ENCODE data around the gene MAIP1. TPM values are rescaled to one million over a fixed set of nuclear protein-coding genes. Genes with fewer than 3 reads are reported as not detected.

Gene MAIP1
- total RNA-seq, 1 donor from 2014 or later, result 20.2 TPM

- intact Hi-C loops (cut with micrococcal nuclease), result no loop called here
- no peak overlapping the region for H3K27ac Mint-ChIP-seq
- no peaks in the 10 kb centered on the region for H3K27me3 Mint-ChIP-seq
Measured at GRCh38 chr2:199989822-199990221, 34.4 kb downstream of the MAIP1 start.

DNA sequence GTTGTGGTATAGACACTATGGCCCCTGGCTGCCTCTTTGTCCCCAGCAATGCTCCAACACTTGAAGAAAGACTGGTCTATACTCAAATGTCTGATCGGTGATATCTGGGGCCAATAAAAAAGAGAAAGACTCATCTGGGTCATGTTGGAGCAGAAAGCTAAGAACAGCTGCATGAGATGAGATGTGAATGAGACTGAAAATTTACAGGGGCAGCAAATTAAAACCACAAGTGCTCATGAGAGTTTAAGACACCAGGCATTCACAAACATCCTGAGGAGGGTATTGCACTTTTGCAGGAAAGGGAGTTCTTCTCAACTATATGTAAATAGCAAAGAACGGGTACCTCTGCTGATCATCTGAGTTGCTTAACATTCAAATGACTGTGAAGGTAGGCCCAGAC lies 36.3 kb downstream of the MAIP1 start:
- H3K27ac Mint-ChIP-seq, result no peak overlapping the region
- no peaks in the 10 kb centered on the region for H3K4me1 Mint-ChIP-seq
- TF ChIP-seq, protein P1, sequence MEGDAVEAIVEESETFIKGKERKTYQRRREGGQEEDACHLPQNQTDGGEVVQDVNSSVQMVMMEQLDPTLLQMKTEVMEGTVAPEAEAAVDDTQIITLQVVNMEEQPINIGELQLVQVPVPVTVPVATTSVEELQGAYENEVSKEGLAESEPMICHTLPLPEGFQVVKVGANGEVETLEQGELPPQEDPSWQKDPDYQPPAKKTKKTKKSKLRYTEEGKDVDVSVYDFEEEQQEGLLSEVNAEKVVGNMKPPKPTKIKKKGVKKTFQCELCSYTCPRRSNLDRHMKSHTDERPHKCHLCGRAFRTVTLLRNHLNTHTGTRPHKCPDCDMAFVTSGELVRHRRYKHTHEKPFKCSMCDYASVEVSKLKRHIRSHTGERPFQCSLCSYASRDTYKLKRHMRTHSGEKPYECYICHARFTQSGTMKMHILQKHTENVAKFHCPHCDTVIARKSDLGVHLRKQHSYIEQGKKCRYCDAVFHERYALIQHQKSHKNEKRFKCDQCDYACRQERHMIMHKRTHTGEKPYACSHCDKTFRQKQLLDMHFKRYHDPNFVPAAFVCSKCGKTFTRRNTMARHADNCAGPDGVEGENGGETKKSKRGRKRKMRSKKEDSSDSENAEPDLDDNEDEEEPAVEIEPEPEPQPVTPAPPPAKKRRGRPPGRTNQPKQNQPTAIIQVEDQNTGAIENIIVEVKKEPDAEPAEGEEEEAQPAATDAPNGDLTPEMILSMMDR (IDR thresholded peaks at IDR 0.05), result no peak
- DNase-seq (no peak), ATAC-seq (ENCODE audit: low read depth) (no peak)
- no peaks in the 10 kb centered on the region for H3K36me3 Mint-ChIP-seq (ENCODE audit: low read depth)
- H3K9me3 Mint-ChIP-seq, result no peaks in the 10 kb centered on the region
- intact Hi-C loops (cut with micrococcal nuclease), result no loop called here
- ChIA-PET CTCF (no interaction called here), POLR2A (no interaction called here)
- no peak overlapping the region for H3K4me3 Mint-ChIP-seq
- H3K27me3 Mint-ChIP-seq, result no peaks in the 10 kb centered on the region

More at GRCh38 chr2:199989822-199990221, 34.4 kb downstream of the MAIP1 start:
- no peak for DNase-seq
- no peak overlapping the region for H3K4me3 Mint-ChIP-seq
- no peaks in the 10 kb centered on the region for H3K9me3 Mint-ChIP-seq
- ChIA-PET POLR2A (no interaction called here), CTCF (no interaction called here)
- no peak for ATAC-seq (ENCODE audit: low read depth)
- H3K4me1 Mint-ChIP-seq, result no peaks in the 10 kb centered on the region
- no peaks in the 10 kb centered on the region for H3K36me3 Mint-ChIP-seq (ENCODE audit: low read depth)
- TF ChIP-seq, protein P1 (IDR thresholded peaks at IDR 0.05), result no peak

DNA sequence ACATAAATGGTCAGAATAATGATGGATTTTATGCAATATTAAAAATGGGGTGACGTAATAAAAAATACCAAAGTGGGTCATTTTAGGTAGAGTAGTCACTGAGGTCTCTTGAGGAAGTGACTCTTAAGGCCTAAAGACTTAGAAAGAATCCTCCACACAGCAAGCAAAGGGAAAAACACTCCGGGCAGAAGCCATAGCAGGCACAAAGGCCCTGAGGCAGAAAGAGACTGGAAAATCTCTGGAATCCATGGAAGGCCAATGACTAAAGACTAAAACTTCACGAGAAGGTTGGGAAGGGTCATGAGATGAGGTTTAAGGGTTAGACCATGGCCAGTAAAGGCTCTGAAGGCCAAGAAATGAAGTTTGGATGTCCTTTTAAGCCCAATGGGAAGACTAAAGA lies 36.9 kb downstream of the MAIP1 start:
- ATAC-seq (ENCODE audit: low read depth), result no peak
- H3K27me3 Mint-ChIP-seq, result no peaks in the 10 kb centered on the region
- ChIA-PET POLR2A (no interaction called here), CTCF (no interaction called here)
- H3K9me3 Mint-ChIP-seq, result no peaks in the 10 kb centered on the region
- H3K4me3 Mint-ChIP-seq, result no peak overlapping the region
- intact Hi-C loops (cut with micrococcal nuclease), result no loop called here
- DNase-seq, result no peak
- no peak overlapping the region for H3K27ac Mint-ChIP-seq
- no peaks in the 10 kb centered on the region for H3K4me1 Mint-ChIP-seq
- no peaks in the 10 kb centered on the region for H3K36me3 Mint-ChIP-seq (ENCODE audit: low read depth)
- TF ChIP-seq, protein P1 (IDR thresholded peaks at IDR 0.05), result no peak

DNA sequence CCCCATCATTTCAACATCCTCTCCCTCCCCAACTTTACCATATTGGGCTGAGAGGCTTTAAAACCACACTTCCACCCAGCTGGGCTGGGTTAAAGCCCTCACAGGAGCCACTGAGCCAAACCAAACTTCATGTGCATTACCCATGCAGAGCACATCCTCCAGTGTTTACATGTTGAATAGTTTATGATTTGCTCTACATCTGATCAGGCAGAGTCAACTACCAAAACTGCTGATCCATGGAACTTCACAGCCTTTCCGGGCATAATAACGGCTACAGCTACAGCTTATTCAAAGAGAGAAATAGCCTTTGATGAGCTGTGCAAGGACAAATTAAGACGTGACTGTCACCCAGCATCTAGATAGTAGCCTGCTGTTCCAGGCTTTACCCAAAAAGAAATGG lies 39.0 kb downstream of the MAIP1 start:
- no peak overlapping the region for H3K27ac Mint-ChIP-seq
- no peak for ATAC-seq (ENCODE audit: low read depth)
- H3K9me3 Mint-ChIP-seq, result no peaks in the 10 kb centered on the region
- CTCF ChIA-PET, result interaction anchor here (1.2 kb wide), 1 partner anchor 9 kb away, joined by 3 read pairs; no protein-coding TSS in a partner anchor
- TF ChIP-seq, protein P1 (IDR thresholded peaks at IDR 0.05), result no peak
- POLR2A ChIA-PET, result no interaction called here
- H3K27me3 Mint-ChIP-seq, result no peaks in the 10 kb centered on the region
- H3K4me3 Mint-ChIP-seq, result no peak overlapping the region
- intact Hi-C loops (cut with micrococcal nuclease), result no loop called here
- DNase-seq, result no peak
- no peaks in the 10 kb centered on the region for H3K4me1 Mint-ChIP-seq
- H3K36me3 Mint-ChIP-seq (ENCODE audit: low read depth), result no peaks in the 10 kb centered on the region

DNA sequence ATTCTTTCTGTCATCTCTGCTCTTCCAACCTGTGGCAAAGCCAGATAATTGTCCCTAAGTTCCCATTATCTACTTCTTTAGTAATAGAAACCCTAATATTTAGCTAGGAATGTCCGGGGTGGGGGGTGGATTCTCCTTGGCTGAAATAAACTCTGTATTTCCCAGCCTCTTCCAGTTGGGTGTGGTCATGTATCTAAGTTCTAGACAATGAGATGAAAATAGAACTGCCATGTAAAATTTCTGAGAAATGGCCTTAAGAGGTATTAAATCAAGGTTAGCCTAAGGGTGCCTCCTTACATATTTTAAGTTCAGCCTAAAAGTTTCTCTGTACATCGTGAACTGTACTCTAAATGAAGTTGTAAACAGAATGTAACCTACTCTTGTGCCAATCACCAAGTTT lies 39.5 kb downstream of the MAIP1 start:
- CTCF ChIA-PET, result interaction anchor here (1.2 kb wide), 1 partner anchor 9 kb away, joined by 3 read pairs; no protein-coding TSS in a partner anchor
- no peak for DNase-seq

More for the DNA sequence above, 39.5 kb downstream of the MAIP1 start:
- intact Hi-C loops (cut with micrococcal nuclease), result no loop called here
- POLR2A ChIA-PET, result no interaction called here
- H3K9me3 Mint-ChIP-seq, result no peaks in the 10 kb centered on the region
- no peaks in the 10 kb centered on the region for H3K27me3 Mint-ChIP-seq
- no peaks in the 10 kb centered on the region for H3K36me3 Mint-ChIP-seq (ENCODE audit: low read depth)
- H3K27ac Mint-ChIP-seq, result no peak overlapping the region
- no peaks in the 10 kb centered on the region for H3K4me1 Mint-ChIP-seq
- TF ChIP-seq, protein P1 (IDR thresholded peaks at IDR 0.05), result no peak
- no peak overlapping the region for H3K4me3 Mint-ChIP-seq
- ATAC-seq (ENCODE audit: low read depth), result no peak
